Aorta (tissue), 5 donors: ENCODE measurements around the gene NDUFAF3. TPM values are rescaled to one million over a fixed set of nuclear protein-coding genes. Genes with fewer than 3 reads are reported as not detected.
A peak's percentile ranks its signal among the peaks of the same experiment; 100 is the strongest.

ENCODE experiments used
- ATAC-seq: fragments of 200-7000 bp; cut with Tn5 transposase; one replicate; pipeline ENCODE4 v1.9.1; 2022; ENCODE audit warnings: moderate library complexity; ENCODE audit not compliant: low FRiP score
- DNase-seq, 2 donors: peaks; one replicate each; pipeline ENCODE4 v3.0.0-alpha.2; 2020
- H3K27ac ChIP-seq, 2 donors: one replicate each; pipeline ENCODE4 v1.5.1; 2013; ENCODE audit warnings: low read length in 2 of 2, mild to moderate bottlenecking in 2 of 2, moderate library complexity in 2 of 2, control low read depth in 1 of 2, inconsistent platforms in 1 of 2, low read depth in 1 of 2
- H3K27me3 ChIP-seq, 2 donors: one replicate each; pipeline ENCODE4 v1.6.1; 2013; ENCODE audit warnings: control low read depth in 1 of 2, low read length in 1 of 2, mild to moderate bottlenecking in 1 of 2, moderate library complexity in 1 of 2; ENCODE audit not compliant: insufficient read depth in 2 of 2, control insufficient read depth in 1 of 2
- H3K36me3 ChIP-seq, 2 donors: one replicate each; pipeline ENCODE4 v1.6.1; 2013; ENCODE audit warnings: control low read depth in 1 of 2, low read length in 1 of 2, mild to moderate bottlenecking in 1 of 2; ENCODE audit not compliant: insufficient read depth in 2 of 2, control insufficient read depth in 1 of 2
- H3K4me1 ChIP-seq, 2 donors: one replicate each; pipeline ENCODE4 v1.6.1; 2013; ENCODE audit warnings: low read length in 2 of 2, control low read depth in 1 of 2, mild to moderate bottlenecking in 1 of 2, moderate library complexity in 1 of 2; ENCODE audit not compliant: insufficient read depth in 2 of 2, control insufficient read depth in 1 of 2
- H3K4me3 ChIP-seq, 2 donors: one replicate each; pipeline ENCODE4 v1.5.1; 2013; ENCODE audit warnings: low read length in 2 of 2, control low read depth in 1 of 2, mild to moderate bottlenecking in 1 of 2
- H3K9me3 ChIP-seq: one replicate; pipeline ENCODE4 v1.6.1; 2013; ENCODE audit warnings: mild to moderate bottlenecking, low read length; ENCODE audit not compliant: control insufficient read depth
- WGBS, 2 donors: extraction: QIAGEN DNeasy Blood & Tissue Kit; methylation state at CpG; one replicate each; pipeline ENCODE4 v1.1.7; 2013; 5-methylcytosine and 5-hydroxymethylcytosine counted together
- intact Hi-C, 2 donors: fragments of 100-400 bp; cut with DNase I; formaldehyde crosslinking; loops; one replicate each; pipeline versions ENCODE4 v1.14.2 to v1.15.0; 2022
- polyA plus RNA-seq, 2 donors: library from polyadenylated mRNA; stranded (reverse); fragments of 200-250 nt; gene quantifications; one replicate each; pipeline ENCODE4 v1.2.3, GENCODE V29; 2013
- total RNA-seq, 2 donors: library from RNA; stranded (reverse); fragmentation: NEBNext Ultra II Directional; extraction: Animal tissue kit (Norgen Biotek cat#: 25700); gene quantifications; one replicate each; pipeline ENCODE4 v1.2.1, GENCODE V29; 2021
- donor health status: healthy with polysubstance abuse.
- donor health status: Bipolar disorder and iron deficiency.
- donor health status: DM: no; HTN: no; CAD: no.
- donor health status: DM: no; HTN: no; CAD: no.
- donor health status: DM: yes; HTN: yes; CAD: no.

The NDUFAF3 gene
- total and polyA plus RNA-seq, 4 donors = 55.8 to 75.1 (median 66.4) TPM

DNA sequence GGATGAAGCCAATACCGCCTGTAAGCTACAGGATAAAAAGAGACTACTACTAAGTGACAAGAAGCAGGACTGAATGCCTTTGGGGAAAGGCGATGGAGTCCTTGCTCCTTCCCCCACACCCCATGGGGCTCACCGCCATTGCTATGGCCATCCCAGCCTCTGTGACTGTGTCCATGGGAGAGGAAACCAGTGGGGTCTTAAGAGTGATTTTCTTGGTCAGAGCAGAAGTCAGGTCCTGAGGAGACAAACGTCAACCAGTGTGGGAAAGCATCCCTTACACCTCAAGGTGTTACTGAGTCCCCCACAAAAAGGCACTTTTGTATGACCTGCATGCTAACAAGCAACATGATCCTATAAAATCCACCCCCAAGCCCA, 6.4 kb downstream of the NDUFAF3 start:
- Histone ChIP-seq H3K27me3 (peaks cover 0 to 1% of the 10 kb centered on the region in 2 donors), H3K4me1 (no peaks in the 10 kb centered on the region), H3K9me3 (no peaks in the 10 kb centered on the region), H3K27ac (peak overlapping the region in 1 of 2 donors; percentile 72), H3K36me3 (peaks cover 0 to 13% of the 10 kb centered on the region in 2 donors), H3K4me3 (no peak overlapping the region)
- no peak for DNase-seq
- intact Hi-C loops = loop anchor here in 1 of 2 donors (5.0 kb wide), 2 partner anchors 36 to 64 kb away; partner anchors contain the start of genes P4HTM and QRICH1
- WGBS, 2 donors = 79 to 81% methylated on average over 4 of the region's 4 CpGs
- no peak for ATAC-seq

DNA sequence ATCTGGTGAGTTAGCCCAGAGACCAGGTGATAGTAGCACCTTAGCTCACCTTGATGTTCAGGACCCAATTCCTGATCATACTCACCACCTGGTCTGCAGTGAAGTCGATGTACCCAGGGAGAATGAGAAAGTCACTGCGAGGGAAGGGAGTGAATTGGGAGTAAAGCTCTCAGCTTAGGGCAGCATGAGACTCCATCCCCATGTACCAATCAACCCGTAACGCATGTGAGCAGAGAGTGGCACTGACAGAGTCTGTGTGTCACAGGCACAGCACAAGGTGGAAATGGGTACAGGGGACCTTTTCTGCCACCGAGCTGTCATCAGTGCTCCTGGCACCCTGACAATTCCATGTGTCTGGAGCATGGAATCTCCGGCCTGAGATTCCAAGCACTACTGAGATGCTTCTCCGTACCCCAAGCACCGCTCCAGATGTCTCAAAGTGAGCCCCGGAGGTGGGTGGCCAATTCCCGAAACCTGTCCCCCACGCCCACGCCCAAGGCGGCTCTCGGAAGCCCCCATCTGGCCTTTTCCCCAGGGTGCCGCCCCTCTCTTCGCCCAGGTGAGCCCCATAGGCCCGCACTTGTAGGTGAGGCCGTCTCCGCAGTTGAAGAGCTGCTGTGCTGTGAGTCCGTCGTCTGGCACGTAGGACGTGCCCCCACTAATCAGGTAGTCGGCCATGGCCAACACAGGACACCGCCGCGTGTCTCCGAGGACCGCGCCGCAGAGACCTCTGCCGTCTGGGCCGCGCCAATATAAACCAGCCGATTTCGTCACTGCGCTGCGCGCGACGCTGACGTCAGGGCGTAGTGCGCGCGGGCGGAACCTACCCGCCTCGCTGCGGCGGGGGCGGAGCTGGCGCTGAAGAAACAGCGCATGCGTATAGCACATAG, 7.0 kb downstream of the NDUFAF3 start, which contains the start of gene IMPDH2:
Gene IMPDH2 (minus strand): TSS at position 726 of the 890 bp plus-strand sequence. CDS start 48 bp downstream, at position 678.
- Histone ChIP-seq H3K27me3 (peaks cover 0 to 1% of the 10 kb centered on the region in 2 donors), H3K9me3 (no peaks in the 10 kb centered on the region), H3K36me3 (peaks cover 0 to 13% of the 10 kb centered on the region in 2 donors), H3K4me1 (no peaks in the 10 kb centered on the region), H3K4me3 (peak within 1 kb of the TSS; percentile 19 to 37), H3K27ac (peak within 1 kb of the TSS in 1 of 2 donors; percentile 72)
- ATAC-seq (peak; percentile 97), DNase-seq (peak; percentile 96 to 98)
- WGBS, 2 donors = 1 to 2% methylated on average over 55 of the region's 55 CpGs
- intact Hi-C loops = loop anchor here in 1 of 2 donors (5.0 kb wide), 2 partner anchors 37 to 63 kb away; partner anchors contain the start of genes P4HTM and QRICH1

DNA sequence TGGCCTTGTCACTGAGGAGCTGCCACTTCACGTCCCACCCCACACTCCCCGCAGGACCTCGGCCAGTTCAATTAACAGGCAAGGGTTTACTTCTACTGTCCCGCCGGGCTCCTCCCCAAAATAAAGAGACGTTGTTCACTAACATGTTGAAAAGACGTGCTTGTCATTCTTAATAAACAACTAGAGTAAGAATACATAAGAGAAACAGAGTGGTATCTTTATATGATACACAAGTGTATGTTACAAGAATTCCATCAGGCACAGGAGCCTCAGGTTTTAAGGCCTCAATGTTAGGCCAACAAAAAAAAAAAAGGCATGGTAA, 7.6 kb downstream of the NDUFAF3 start:
- Histone ChIP-seq H3K27me3 (peaks cover 0 to 1% of the 10 kb centered on the region in 2 donors), H3K4me3 (no peak overlapping the region), H3K9me3 (no peaks in the 10 kb centered on the region), H3K36me3 (peaks cover 0 to 13% of the 10 kb centered on the region in 2 donors), H3K4me1 (no peaks in the 10 kb centered on the region), H3K27ac (no peak overlapping the region)
- no peak for DNase-seq
- ATAC-seq = no peak
- intact Hi-C loops = loop anchor here in 1 of 2 donors (5.0 kb wide), 2 partner anchors 37 to 63 kb away; partner anchors contain the start of genes P4HTM and QRICH1
- WGBS, 2 donors = 0 to 1% methylated on average over 7 of the region's 7 CpGs

DNA sequence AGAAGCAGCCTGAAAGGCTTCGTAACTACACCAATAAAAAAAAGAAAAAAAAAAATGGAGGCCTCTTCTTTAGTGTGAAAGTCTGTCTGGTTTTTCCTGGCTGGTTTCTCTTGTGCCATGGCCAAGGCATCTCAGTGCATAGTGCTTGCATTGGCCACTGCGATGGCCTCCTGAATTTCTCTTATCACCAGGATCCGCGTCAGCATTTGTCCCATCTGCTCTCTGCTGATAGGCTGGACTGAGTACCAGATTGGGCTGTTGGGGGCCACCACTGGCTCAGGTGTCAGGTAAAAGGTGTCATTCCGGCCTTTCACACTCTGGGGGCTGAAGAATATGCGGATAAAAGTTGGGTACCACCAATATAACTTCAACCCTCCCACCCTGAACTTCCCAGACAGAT, 8.4 kb downstream of the NDUFAF3 start:
- intact Hi-C loops = no loop called here
- DNase-seq = no peak

DNA sequence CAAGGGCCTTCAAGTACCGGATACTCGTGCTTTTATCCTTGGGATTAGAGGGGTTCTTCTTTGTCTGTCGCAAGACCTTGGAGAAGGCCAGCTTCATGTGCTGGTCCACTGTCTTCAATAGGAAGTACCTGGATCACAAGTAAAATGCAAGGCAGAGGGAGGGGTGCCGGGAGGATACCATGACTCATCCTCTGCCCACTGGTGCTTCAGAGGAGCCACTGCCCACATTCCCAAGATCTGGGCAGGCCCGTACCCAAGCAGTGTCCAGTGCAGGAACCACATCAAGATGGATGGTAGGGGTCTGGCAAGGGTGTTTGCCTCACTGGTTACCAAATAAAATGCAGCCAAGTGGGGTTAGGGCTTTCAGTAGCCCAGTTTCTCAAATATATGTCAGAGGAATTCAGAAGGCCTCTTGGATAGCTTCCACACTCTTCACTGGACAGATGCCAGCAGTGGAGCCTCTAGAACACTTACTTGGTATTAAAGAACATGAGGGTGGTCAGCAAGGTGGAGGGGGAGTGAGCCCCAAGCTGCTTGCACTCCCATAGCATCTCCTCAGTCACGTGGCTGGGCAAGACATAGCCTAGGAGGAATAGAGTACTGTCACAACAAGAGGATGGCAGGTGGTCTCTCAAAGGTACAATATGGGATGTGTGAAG, 10.9 kb downstream of the NDUFAF3 start:
- no peak for DNase-seq
- Histone ChIP-seq H3K4me3 (no peak overlapping the region), H3K36me3 (peaks cover 2 to 8% of the 10 kb centered on the region in 2 donors), H3K4me1 (no peaks in the 10 kb centered on the region), H3K9me3 (no peaks in the 10 kb centered on the region), H3K27ac (no peak overlapping the region), H3K27me3 (peaks cover 0 to 1% of the 10 kb centered on the region in 2 donors)
- 85 to 86% methylated on average over 6 of the region's 6 CpGs for WGBS, 2 donors
- intact Hi-C loops = no loop called here
- no peak for ATAC-seq

More for the DNA sequence above, 8.4 kb downstream of the NDUFAF3 start:
- Histone ChIP-seq H3K36me3 (peaks cover 0 to 11% of the 10 kb centered on the region in 2 donors), H3K27ac (no peak overlapping the region), H3K4me3 (no peak overlapping the region), H3K9me3 (no peaks in the 10 kb centered on the region), H3K27me3 (peaks cover 0 to 1% of the 10 kb centered on the region in 2 donors), H3K4me1 (no peaks in the 10 kb centered on the region)
- WGBS, 2 donors = 82 to 83% methylated on average over 6 of the region's 6 CpGs
- no peak for ATAC-seq

DNA sequence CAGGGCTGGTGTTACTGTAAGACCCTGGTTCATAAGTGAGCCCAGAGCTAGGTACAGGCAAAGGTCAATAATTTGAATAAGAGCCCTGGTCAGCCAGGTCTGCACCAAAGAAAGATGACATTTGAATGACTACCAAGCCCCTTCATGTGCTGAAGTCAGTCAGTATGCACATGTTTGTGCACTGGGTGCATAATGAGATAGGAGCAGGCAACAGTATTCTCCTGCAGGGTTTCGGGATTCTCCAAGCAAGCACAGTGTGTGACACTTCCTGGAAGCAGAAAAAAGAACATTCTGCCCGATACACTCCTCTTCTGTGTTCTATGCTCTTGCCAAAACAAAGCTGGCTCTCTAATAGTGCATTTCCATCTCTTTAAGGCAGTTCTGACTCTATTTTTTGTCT, 12.7 kb downstream of the NDUFAF3 start:
- WGBS, 2 donors = 80 to 84% methylated on average over 2 of the region's 2 CpGs
- Histone ChIP-seq H3K4me3 (no peak overlapping the region), H3K4me1 (no peaks in the 10 kb centered on the region), H3K36me3 (peaks cover 2 to 8% of the 10 kb centered on the region in 2 donors), H3K27me3 (no peaks in the 10 kb centered on the region), H3K27ac (no peak overlapping the region), H3K9me3 (no peaks in the 10 kb centered on the region)
- intact Hi-C loops = no loop called here
- DNase-seq (no peak), ATAC-seq (no peak)

DNA sequence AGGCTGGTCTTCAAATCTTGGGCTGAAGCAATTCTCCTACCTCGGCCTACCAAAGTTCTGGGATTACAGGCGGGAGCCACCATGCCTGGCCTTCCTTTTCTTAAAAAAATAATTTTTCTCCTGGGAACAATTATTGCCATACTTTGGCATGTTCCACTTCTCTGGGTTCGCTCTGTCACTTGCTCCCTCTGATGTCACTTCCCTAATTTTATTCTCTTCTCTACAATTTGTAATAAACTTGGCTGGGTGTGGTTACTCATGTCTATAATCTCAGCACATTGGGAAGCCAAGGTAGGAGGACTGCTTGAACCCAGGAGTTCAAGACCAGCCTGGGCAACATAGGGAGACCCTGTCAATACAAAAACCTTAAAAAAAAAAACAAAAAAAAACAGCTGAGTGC, 13.4 kb downstream of the NDUFAF3 start:
- ATAC-seq (no peak), DNase-seq (no peak)
- Histone ChIP-seq H3K4me3 (no peak overlapping the region), H3K4me1 (no peaks in the 10 kb centered on the region), H3K27ac (no peak overlapping the region), H3K36me3 (peaks cover 2 to 8% of the 10 kb centered on the region in 2 donors), H3K9me3 (no peaks in the 10 kb centered on the region), H3K27me3 (no peaks in the 10 kb centered on the region)
- whole genome bisulfite sequencing, 2 donors = 84% methylated on average over 3 of the region's 3 CpGs
- intact Hi-C loops = no loop called here

DNA sequence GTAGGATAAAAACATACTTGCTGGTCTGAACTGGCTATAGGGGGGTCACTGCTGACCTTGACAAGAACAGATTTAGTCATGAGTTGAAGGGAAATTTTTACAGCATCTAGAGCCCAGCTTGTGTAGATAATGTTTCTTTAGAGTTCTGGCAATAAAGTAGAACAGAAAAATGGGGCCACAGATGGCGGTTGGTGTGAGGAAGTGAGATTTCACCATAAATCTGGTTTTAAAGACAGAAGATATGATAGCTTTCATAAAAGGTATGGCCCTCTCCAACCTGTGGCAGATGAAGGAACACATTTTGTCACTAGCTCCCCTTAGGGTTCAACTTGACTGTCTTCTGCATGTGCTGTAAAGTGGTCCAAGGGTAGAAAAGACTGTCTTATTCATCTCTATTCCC, 31.6 kb downstream of the NDUFAF3 start:
- no peak for ATAC-seq
- Histone ChIP-seq H3K27ac (no peak overlapping the region), H3K4me3 (no peak overlapping the region), H3K36me3 (peaks cover 2 to 15% of the 10 kb centered on the region in 2 donors), H3K4me1 (no peaks in the 10 kb centered on the region), H3K9me3 (no peaks in the 10 kb centered on the region), H3K27me3 (no peaks in the 10 kb centered on the region)
- no peak for DNase-seq
- intact Hi-C loops = no loop called here
- WGBS, 2 donors = 92 to 100% methylated on average over 1 of the region's 1 CpG
